Fibroblast of skin of left quadriceps (primary cell): Measurements from ENCODE around the gene UBE3A.
"Not testable (repeated sequence)": the region's sequence is repeated elsewhere in the genome, so short reads cannot be mapped to it uniquely, and the experiment has no call there.

Source experiments
- DNase-seq, 2 experiments: peaks; one replicate each; pipeline ENCODE4 v3.0.0-alpha.2; 2013; ENCODE audit warnings: low read depth in 2 of 2

The UBE3A gene

GRCh38 chr15:25438601-25439368 lies at the start of gene UBE3A:
Gene UBE3A, minus strand, starts transcription at chr15:25439024. Its CDS starts 29,917 bp downstream, at chr15:25409107.
- DNase-seq = peak; percentile 86 to 89

- no peak for DNase-seq
Measured at GRCh38 chr15:25487226-25487884, 48.5 kb upstream of the UBE3A start.

DNA sequence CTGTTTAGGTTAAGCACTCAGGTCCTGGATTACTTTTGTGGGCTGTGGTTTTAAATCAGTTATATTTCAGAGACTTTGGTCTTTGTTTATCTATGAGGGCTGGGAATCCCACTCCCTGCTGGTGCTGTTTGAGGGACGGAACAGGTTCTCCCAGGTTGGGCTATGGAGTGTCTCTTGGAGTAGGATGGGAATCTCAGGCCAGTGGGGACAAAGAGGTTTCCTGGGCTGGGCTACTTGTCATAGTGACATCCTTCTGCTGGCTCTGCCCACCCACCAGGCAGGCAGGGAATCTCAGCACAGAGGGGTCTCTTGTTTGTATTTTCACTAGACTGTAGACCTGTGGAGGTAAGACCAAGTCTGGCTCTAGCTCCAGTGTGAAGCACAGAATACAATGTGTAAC lies 47.2 kb upstream of the UBE3A start:
- no peak for DNase-seq

DNA sequence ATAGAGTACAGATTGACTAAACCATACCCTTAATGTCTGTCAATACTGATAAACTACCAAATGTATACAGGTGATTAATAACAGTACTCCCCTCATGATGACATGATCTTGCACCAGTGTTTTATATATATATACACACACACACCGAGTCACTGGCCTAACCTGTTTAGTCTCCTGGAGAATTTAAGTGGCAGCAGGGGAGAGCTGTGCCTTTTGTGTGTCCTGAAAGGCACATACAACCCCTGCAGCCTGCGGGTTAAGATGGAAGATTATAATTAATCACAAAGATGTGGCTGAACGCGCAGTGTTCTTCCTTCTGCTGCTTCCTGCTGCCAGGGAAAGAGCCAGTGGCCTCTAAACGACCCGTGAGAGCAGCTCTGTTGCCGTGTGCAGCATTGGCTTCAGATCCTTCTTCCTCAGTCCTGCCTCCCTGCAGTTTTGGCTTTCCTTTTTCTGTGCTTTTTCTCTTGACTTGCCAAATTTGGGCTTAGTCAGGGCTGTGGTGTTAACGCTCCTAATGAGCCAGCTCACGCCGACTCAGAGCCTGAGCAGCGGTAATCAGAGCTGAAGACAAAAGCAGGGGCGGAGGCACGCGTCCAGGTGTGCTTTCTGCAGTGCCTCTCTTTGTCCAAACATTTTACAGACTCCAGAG lies 42.5 kb upstream of the UBE3A start:
- DNase-seq = no peak

GRCh38 chr15:25478313-25478712 lies 39.5 kb upstream of the UBE3A start:
- DNase-seq = no peak

DNA sequence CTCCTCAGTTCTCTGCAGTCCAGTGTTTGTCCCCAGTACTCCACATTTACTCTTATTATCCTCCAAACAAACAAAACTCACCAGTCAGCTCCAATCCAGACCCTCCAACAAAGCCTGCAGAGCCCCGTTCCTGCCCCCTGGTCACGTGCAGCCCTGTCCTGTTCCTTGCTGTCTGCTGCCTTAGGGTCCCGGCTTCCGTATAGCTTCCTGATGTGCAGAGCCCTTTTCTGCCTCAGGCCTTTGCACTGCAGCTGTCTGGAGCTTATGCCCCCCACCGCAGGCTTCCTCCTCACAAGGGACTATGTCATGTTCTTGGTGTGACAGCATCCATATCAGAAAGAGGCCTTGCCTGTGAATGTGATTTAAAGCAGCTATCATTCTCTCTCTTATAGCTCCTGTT lies 39.0 kb upstream of the UBE3A start:
- no peak for DNase-seq

DNA sequence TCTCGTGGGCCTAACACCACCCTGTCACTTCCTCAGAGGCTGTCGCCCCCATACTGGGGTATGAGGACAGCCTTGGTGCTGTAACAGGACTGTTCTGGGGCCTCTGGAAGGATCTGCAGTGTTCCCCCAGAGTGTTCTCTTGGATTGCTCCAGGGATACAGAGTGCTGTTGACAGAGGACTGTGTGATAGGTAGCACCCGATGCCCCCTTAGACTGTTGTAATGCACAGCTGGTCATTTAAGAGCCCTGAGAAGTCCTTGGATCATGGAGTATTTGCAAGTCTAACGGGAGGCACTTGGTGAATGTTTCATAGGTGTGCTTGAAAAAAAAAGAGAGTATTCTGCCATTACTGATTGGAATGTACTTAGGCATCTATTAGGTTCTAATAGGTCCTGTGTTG lies 35.4 kb upstream of the UBE3A start:
- DNase-seq = no peak

DNA sequence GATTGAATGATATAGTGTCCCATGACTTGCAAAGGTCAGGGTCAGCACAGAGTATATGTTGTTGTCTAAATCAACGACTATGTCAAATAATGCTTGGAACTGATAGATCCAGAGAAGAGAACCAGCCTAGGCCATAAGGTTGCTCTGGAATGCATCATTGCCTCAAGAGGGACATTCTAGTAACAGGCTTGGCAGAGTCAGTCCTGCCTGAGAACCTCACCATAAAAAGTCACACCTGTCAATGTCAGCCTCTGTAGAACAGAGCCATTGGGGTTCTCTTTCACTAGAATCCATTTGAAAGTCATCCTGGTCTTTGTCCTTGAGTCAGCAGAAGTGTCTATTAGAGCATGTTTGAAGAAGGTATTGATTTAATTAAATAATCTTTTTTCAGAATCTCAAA lies 31.4 kb upstream of the UBE3A start:
- no peak for DNase-seq

- no peak for DNase-seq
Measured at GRCh38 chr15:25469377-25469776, 30.6 kb upstream of the UBE3A start.

DNA sequence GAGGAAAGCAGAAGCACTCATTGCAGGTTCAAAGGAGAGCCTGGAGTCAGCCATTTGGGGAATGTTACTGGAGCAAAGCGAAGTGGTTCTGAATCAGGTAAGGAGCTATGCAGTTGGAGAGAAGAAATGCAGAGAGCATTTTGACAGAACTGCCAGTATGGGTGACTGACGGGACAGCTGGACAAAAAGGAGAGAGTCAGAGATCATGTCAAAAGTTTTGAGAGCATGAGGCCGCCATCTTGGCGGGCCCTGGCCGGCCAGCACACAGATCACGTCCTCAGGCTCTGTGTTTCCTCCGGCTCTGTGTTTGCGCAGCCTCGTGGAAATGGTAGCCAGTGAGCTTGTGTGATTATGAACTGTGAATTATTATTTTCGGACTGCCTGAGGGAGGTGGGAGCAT lies 29.8 kb upstream of the UBE3A start:
- no peak for DNase-seq

DNA sequence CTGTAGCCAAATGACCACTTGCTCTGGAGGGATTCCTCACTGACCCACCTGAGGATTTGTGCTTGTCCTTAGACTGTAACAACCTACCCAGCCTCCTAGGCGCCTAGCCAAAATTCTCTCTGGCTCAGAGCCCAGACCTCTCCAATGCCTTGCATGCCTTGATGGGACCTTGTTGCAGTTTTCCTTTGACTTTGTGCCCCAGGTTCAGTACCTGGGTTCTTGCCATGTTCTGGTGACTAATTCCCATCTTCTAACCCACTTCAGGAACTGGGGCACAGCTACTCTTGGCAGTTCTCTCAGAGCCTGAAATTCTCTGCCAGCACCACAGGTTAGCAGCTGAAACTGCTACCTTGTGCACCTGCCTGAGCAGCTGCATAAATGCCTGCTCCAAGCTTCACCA lies 27.0 kb upstream of the UBE3A start:
- DNase-seq = no peak

- no peak for DNase-seq
Measured at GRCh38 chr15:25464784-25465183, 26.0 kb upstream of the UBE3A start.

- DNase-seq = no peak
Measured at GRCh38 chr15:25464383-25464782, 25.6 kb upstream of the UBE3A start.

DNA sequence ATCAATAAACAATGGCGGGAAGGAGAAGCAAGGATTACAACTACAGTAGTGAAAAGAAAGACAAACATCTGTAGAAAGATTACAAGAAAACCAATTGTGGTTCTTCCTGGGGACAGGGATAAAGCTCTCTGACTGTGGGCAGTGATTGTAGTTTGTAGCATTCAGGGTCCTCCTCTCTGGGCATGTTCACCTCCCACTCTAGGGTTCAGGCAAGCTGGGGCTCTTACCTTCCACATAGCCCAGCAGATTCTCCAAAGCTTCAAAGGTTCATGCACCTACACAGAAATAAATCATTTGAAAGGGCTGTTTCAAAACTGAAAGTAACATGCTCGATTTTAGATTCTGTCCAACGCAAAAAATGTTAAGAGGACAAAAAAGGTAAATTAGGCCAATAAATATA lies 17.4 kb upstream of the UBE3A start:
- no peak for DNase-seq

DNA sequence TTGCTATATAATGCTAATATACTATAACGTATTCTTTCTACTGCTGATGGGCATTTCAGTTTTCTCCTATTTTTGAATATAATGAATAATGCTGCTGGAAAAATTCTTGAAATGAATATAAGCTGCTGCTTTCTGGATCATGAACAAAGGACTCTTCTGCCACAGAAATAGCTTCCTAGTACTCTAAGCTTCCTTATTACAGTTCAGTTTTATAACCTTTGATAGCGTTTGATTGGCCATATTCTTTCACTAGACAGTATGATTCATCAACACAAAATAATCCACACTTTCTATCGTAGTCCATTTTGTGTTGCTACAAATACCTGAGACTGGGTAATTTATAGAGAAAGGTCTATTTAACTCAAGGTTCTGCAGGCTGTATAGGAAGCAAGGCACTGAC lies 16.4 kb upstream of the UBE3A start:
- DNase-seq = no peak

DNA sequence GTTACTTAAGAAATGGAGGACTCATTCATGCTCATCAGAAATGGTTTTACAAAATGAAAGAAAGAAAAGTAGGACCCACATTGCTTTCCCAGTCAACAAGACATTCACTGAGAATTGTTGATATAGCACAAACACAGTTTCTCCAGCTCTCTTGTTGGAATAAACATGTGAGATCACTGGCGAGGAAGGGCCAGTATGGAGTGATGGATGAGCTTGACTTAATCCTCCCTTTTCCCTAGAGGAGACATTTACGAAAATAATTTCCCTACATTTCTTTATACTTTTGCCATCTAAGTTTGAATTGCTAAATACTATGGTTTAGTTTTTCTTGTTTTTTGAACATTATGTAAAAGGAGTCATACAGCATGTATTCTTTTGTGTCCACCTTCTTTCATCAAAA lies 15.9 kb upstream of the UBE3A start:
- no peak for DNase-seq

- DNase-seq = not testable (repeated sequence)
Measured at GRCh38 chr15:25453246-25453645, 14.4 kb upstream of the UBE3A start.

GRCh38 chr15:25451501-25451900 lies 12.7 kb upstream of the UBE3A start:
- DNase-seq = no peak

DNA sequence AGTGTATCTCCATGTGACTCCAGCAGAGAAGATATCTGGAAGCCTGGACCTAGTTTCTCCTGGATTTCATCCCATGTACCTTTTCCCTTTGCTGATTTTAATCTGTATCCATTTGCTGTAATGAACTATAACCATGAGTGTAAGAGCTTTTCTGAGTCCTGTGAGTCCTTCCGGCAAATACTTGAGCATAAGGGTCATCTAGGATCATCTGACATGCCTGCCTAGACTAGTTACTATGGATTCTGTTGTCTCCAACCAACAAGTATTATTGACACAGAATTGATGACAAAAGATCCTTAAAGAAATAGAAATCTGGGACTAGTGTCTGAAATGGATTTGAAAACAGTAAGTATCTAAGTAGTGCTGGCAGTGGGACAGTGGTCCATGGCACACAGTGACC lies 11.3 kb upstream of the UBE3A start:
- DNase-seq = no peak

GRCh38 chr15:25446076-25446475 lies 7.3 kb upstream of the UBE3A start:
- DNase-seq = no peak

GRCh38 chr15:25445412-25445811 lies 6.6 kb upstream of the UBE3A start:
- DNase-seq = no peak

DNA sequence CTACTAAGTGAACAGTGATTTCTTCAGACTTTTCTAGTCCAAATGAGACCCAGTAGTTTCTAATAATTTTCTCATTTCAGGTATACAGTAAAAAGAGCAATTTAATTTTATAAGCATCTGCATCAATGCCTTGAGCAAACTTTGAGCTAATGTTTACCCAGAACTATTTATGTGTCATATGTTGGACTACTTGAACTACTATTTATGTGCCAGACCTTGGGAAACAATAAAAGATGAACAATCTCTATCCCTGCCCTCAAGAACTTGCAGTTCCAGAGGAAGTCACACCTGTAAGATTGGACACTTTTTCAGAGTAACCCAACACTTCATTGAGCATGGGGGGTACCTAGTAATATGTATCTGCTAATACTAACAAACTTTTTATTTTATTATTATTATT lies 2.3 kb upstream of the UBE3A start:
- DNase-seq = no peak

DNA sequence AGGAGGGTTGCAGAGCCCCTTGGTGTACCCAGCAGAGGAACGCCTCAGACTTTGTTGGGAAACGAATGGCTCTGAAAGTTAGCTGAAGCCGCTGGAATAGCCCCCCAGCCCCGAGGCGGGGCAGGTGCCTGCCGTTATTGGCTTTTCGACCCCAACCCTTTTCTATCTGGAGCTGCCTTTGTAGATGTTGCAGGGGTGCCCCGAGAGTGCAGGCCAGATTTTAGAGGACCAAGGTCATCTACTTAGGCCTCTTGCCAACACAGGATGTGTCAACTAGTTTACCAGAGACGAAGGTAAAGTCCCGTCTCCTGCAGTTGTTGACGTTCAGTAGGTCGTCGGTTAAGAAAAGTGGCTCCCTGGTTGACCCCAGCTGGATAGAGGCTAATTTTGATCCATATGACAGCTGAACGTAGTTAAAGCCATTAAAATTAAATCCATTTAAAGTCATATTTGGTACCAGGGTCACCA lies 579 bp upstream of the UBE3A start:
- DNase-seq = peak in 1 of 2 experiments; percentile 3
